H9 (cell line): Measurements from ENCODE around the gene SLC35F3. TPM values are rescaled to one million over a fixed set of nuclear protein-coding genes. Genes with fewer than 3 reads are reported as not detected.

Experiments
- DNase-seq: peaks from one replicate; pipeline ENCODE4 v3.0.0-alpha.2; 2017
- H2AFZ ChIP-seq: one replicate; pipeline ENCODE4 v1.6.1; 2013; ENCODE audit warnings: mild to moderate bottlenecking, low read length, control low read depth, moderate library complexity
- H2AK5ac ChIP-seq: 2 replicates; pipeline ENCODE4 v1.6.1; 2013; ENCODE audit warnings: low read length, control low read depth, mixed read lengths; ENCODE audit not compliant: insufficient read length
- H2BK120ac ChIP-seq: one replicate; pipeline ENCODE4 v1.6.1; 2013; ENCODE audit warnings: low read depth, mild to moderate bottlenecking, low read length, control low read depth, inconsistent platforms; ENCODE audit not compliant: poor library complexity, severe bottlenecking
- H2BK12ac ChIP-seq: 2 replicates; pipeline ENCODE4 v1.6.1; 2013; ENCODE audit warnings: low read length, control low read depth, mixed read lengths, low read depth; ENCODE audit not compliant: insufficient read length
- H2BK15ac ChIP-seq: 2 replicates; pipeline ENCODE4 v1.6.1; 2013; ENCODE audit warnings: low read depth, low read length, control low read depth
- H2BK20ac ChIP-seq: one replicate; pipeline ENCODE4 v1.6.1; 2013; ENCODE audit warnings: low read depth, mild to moderate bottlenecking, low read length, control low read depth, inconsistent platforms; ENCODE audit not compliant: poor library complexity, severe bottlenecking
- H2BK5ac ChIP-seq: 2 replicates; pipeline ENCODE4 v1.6.1; 2013; ENCODE audit warnings: low read length, control low read depth, mixed read lengths; ENCODE audit not compliant: insufficient read length
- H3K14ac ChIP-seq: 2 replicates; pipeline ENCODE4 v1.6.1; 2013; ENCODE audit warnings: low read length, control low read depth; ENCODE audit not compliant: insufficient read depth
- H3K18ac ChIP-seq: 2 replicates; pipeline ENCODE4 v1.6.1; 2013; ENCODE audit warnings: low read depth, mild to moderate bottlenecking, mixed read lengths, low read length, control low read depth; ENCODE audit not compliant: insufficient read length
- H3K23ac ChIP-seq: 2 replicates; pipeline ENCODE4 v1.6.1; 2013; ENCODE audit warnings: low read length, control low read depth, mixed read lengths, low read depth; ENCODE audit not compliant: insufficient read length
- H3K23me2 ChIP-seq: 2 replicates; pipeline ENCODE4 v1.6.1; 2013; ENCODE audit warnings: low read depth, mild to moderate bottlenecking, mixed read lengths, low read length, control low read depth; ENCODE audit not compliant: insufficient read length, poor library complexity, severe bottlenecking
- H3K27ac ChIP-seq: 2 replicates; pipeline ENCODE4 v1.5.1; 2013; ENCODE audit warnings: low read length, control low read depth, mixed read lengths, low read depth; ENCODE audit not compliant: insufficient read length
- H3K27me3 ChIP-seq: 2 replicates; pipeline ENCODE4 v1.6.1; 2013; ENCODE audit warnings: low read length, control low read depth, inconsistent platforms; ENCODE audit not compliant: insufficient read depth
- H3K4ac ChIP-seq: 2 replicates; pipeline ENCODE4 v1.6.1; 2013; ENCODE audit warnings: low read depth, mild to moderate bottlenecking, control low read depth, inconsistent platforms, low read length, moderate library complexity
- H3K4me1 ChIP-seq: 2 replicates; pipeline ENCODE4 v1.6.1; 2013; ENCODE audit warnings: low read length, control low read depth, inconsistent platforms; ENCODE audit not compliant: insufficient read depth
- H3K4me2 ChIP-seq: 2 replicates; pipeline ENCODE4 v1.6.1; 2013; ENCODE audit warnings: low read length, control low read depth, mixed read lengths; ENCODE audit not compliant: insufficient read length, insufficient read depth
- H3K56ac ChIP-seq: 2 replicates; pipeline ENCODE4 v1.6.1; 2013; ENCODE audit warnings: low read depth, mild to moderate bottlenecking, mixed read lengths, low read length, control low read depth; ENCODE audit not compliant: insufficient read length
- H3K79me1 ChIP-seq: 2 replicates; pipeline ENCODE4 v1.6.1; 2013; ENCODE audit warnings: low read depth, mild to moderate bottlenecking, moderate library complexity, low read length, control low read depth, inconsistent platforms; ENCODE audit not compliant: insufficient read depth, poor library complexity, severe bottlenecking
- H3K79me2 ChIP-seq: 2 replicates; pipeline ENCODE4 v1.6.1; 2013; ENCODE audit warnings: low read length, control low read depth, inconsistent platforms; ENCODE audit not compliant: insufficient read depth
- H3K9ac ChIP-seq: 2 replicates; pipeline ENCODE4 v1.6.1; 2013; ENCODE audit warnings: low read length, control low read depth, mixed read lengths; ENCODE audit not compliant: insufficient read length; ENCODE audit errors: extremely low read depth
- H3K9me3 ChIP-seq: one replicate; pipeline ENCODE4 v1.6.1; 2013; ENCODE audit warnings: low read depth, low read length, inconsistent platforms; ENCODE audit not compliant: control insufficient read depth
- H3T11ph ChIP-seq: one replicate; pipeline ENCODE4 v1.6.1; 2013; ENCODE audit warnings: mild to moderate bottlenecking, low read length, control low read depth, inconsistent platforms
- H4K20me1 ChIP-seq: one replicate; pipeline ENCODE4 v1.6.1; 2013; ENCODE audit not compliant: control insufficient read depth, insufficient read length, insufficient read depth
- H4K5ac ChIP-seq: 2 replicates; pipeline ENCODE4 v1.6.1; 2013; ENCODE audit warnings: low read depth, mild to moderate bottlenecking, mixed read lengths, low read length, control low read depth; ENCODE audit not compliant: insufficient read length
- H4K8ac ChIP-seq: replicated peaks from 2 replicates; pipeline ENCODE4 v1.6.1; 2013; ENCODE audit warnings: low read length, control low read depth, mixed read lengths, low read depth; ENCODE audit not compliant: insufficient read length
- H4K91ac ChIP-seq: 2 replicates; pipeline ENCODE4 v1.6.1; 2013; ENCODE audit warnings: low read depth, mild to moderate bottlenecking, moderate library complexity, mixed read lengths, low read length, control low read depth; ENCODE audit not compliant: insufficient read length
- H3K27ac Mint-ChIP-seq, 3 experiments: 2 replicates in 2 of 3; 3 replicates in 1 of 3; pipeline ENCODE4 v1.8.0; 2020 to 2021; ENCODE audit warnings: mixed read lengths in 3 of 3, mild to moderate bottlenecking in 1 of 3, moderate library complexity in 1 of 3
- H3K27me3 Mint-ChIP-seq: 2 replicates; pipeline ENCODE4 v1.8.0; 2021; ENCODE audit warnings: low read depth, mild to moderate bottlenecking, moderate library complexity, mixed read lengths
- H3K36me3 Mint-ChIP-seq, 3 experiments: 2 replicates in 2 of 3; 3 replicates in 1 of 3; pipeline ENCODE4 v1.8.0; 2020 to 2021; ENCODE audit warnings: low read depth in 3 of 3, mixed read lengths in 3 of 3; ENCODE audit not compliant: insufficient read depth in 1 of 3
- H3K4me1 Mint-ChIP-seq, 2 experiments: 2 replicates each; pipeline ENCODE4 v1.8.0; 2020; ENCODE audit warnings: mixed read lengths in 2 of 2
- H3K4me3 Mint-ChIP-seq, 2 experiments: 2 replicates in 1 of 2; 3 replicates in 1 of 2; pipeline ENCODE4 v1.8.0; 2020 to 2021; ENCODE audit warnings: mild to moderate bottlenecking in 2 of 2, mixed read lengths in 2 of 2, moderate library complexity in 1 of 2
- H3K9me3 Mint-ChIP-seq, 2 experiments: 2 replicates in 1 of 2; 3 replicates in 1 of 2; pipeline ENCODE4 v1.8.0; 2020; ENCODE audit warnings: mild to moderate bottlenecking in 2 of 2, mixed read lengths in 2 of 2, moderate library complexity in 1 of 2
- CTCF ChIP-seq: fragments of 200-600 bp; sonication (generic); conservative IDR thresholded peaks from 3 replicates; pipeline ENCODE4 v1.8.0; 2021; ENCODE audit warnings: antibody characterized with exemption, mild to moderate bottlenecking
- WGBS: extraction: QIAGEN DNeasy Blood & Tissue Kit; methylation state at CpG from one replicate; pipeline ENCODE4 v1.1.7; 2013; ENCODE audit warnings: missing lambda C conversion rate, low lambda C conversion rate, mixed read lengths; ENCODE audit not compliant: insufficient read length; ENCODE audit errors: extremely low coverage; 5-methylcytosine and 5-hydroxymethylcytosine counted together
- total RNA-seq: library from RNA; stranded (reverse); gene quantifications from 2 replicates; pipeline ENCODE4 v1.2.1, GENCODE V29; 2021

Gene SLC35F3
- total RNA-seq, 1 experiment from 2014 or later, result 0.81 TPM

GRCh38 chr1:234270093-234270492, 365.6 kb downstream of the SLC35F3 start:
- H3K4me1 Mint-ChIP-seq, result peaks cover 0 to 5% of the 10 kb centered on the region in 2 experiments; a peak in 1 of 4 replicates
- Histone ChIP-seq H3K79me1 (no peaks in the 10 kb centered on the region), H3K4me2 (no peak overlapping the region), H4K8ac (no peak overlapping the region), H2BK120ac (no peak overlapping the region), H4K20me1 (no peaks in the 10 kb centered on the region), H3K4ac (no peak overlapping the region), H3K23ac (no peak overlapping the region), H3K27me3 (no peaks in the 10 kb centered on the region), H3K14ac (no peak overlapping the region), H2BK15ac (no peak overlapping the region), H2BK5ac (no peak overlapping the region), H3K79me2 (no peaks in the 10 kb centered on the region), H3K9ac (no peak overlapping the region), H3K56ac (no peak overlapping the region), H2AFZ (no peak overlapping the region), H4K91ac (no peak overlapping the region), H3K23me2 (no peaks in the 10 kb centered on the region), H3K9me3 (no peaks in the 10 kb centered on the region), H2AK5ac (no peak overlapping the region), H4K5ac (no peak overlapping the region), H3K18ac (no peak overlapping the region), H3K4me1 (no peaks in the 10 kb centered on the region), H2BK12ac (no peak overlapping the region), H3K27ac (no peak overlapping the region), H3T11ph (no peak overlapping the region), H2BK20ac (no peak overlapping the region)
- H3K4me3 Mint-ChIP-seq, result no peak overlapping the region
- WGBS, result no CpG with 5 or more reads among the region's 2 CpGs
- no peak for DNase-seq
- H3K27me3 Mint-ChIP-seq, result peaks cover 5% of the 10 kb centered on the region
- H3K9me3 Mint-ChIP-seq, result peaks cover 3 to 4% of the 10 kb centered on the region in 2 experiments; a peak in 3 of 5 replicates
- no peak overlapping the region for H3K27ac Mint-ChIP-seq
- H3K36me3 Mint-ChIP-seq, result no peaks in the 10 kb centered on the region; a peak in 2 of 7 replicates
- no peak for TF ChIP-seq CTCF
